ENCODE data around the gene PDGFB.

DNA sequence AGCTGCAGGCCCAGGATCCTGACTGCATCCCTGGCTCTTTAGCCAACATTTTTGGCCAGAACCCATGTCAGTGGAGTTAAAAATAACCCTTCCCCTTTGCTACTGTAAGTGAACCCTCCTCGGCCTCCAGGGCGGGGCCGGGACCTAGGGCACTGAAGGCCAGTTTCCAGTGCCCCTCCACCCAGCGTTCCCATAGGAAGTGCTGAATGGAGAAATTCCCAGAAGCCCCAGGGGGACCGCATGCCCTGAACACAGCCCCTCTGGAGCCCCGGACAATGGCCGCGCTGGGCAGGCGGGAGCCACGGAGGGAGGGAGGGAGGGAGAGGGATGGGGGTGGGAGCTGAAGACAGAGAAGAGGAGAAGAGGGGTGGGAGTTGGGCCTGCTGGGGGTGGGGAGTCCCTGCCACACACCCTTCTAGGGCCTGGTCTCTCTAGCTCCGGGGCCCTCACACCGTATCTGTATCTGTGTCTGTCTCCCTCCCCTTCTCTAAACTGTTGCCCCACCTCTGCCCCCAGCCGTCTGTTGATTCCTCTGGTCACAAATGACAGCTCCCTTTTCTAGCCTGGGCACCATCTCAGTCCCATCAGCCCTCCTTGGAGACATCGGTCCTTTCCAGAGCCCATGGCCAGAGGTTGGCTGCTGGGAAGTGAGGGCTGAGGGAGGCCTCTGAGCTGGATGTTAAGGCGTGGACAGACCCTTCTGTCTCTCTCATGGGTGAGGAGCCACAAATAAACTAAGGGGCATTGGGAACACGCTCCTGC is 10.9 kb downstream of the PDGFB start:
- TF ChIP-seq ZNF274 (IDR thresholded peaks at IDR 0.05; ENCODE audit: low read depth, low read length) (no peak), YY1 (IDR thresholded peaks at IDR 0.05; ENCODE audit: insufficient read depth, insufficient read length) (no peak), SUZ12 (IDR thresholded peaks at IDR 0.05; ENCODE audit: extremely low read depth, insufficient read depth, insufficient read length) (no peak)

All from NT2/D1 (cell line).